Muscle of leg (tissue), 11 donors: Measurements from ENCODE around the gene STARD3. TPM values are rescaled to one million over a fixed set of nuclear protein-coding genes. Genes with fewer than 3 reads are reported as not detected.

Experiments
- DNase-seq: peaks from one replicate; pipeline ENCODE4 v3.0.0; 2013
- H3K27ac ChIP-seq: one replicate; pipeline ENCODE4 v1.5.1; 2013; ENCODE audit warnings: mild to moderate bottlenecking, low read length, control low read depth
- H3K27me3 ChIP-seq: one replicate; pipeline ENCODE4 v1.6.1; 2013; ENCODE audit warnings: low read length; ENCODE audit not compliant: control insufficient read depth, insufficient read depth
- H3K36me3 ChIP-seq: one replicate; pipeline ENCODE4 v1.6.1; 2013; ENCODE audit warnings: low read length; ENCODE audit not compliant: control insufficient read depth, insufficient read depth
- H3K4me1 ChIP-seq: one replicate; pipeline ENCODE4 v1.6.1; 2013; ENCODE audit warnings: low read length; ENCODE audit not compliant: control insufficient read depth, insufficient read depth
- H3K4me3 ChIP-seq: one replicate; pipeline ENCODE4 v1.5.1; 2013; ENCODE audit warnings: low read length, control low read depth
- H3K9me3 ChIP-seq: replicated peaks from 2 replicates; pipeline ENCODE4 v1.6.1; 2013; ENCODE audit warnings: low read depth, low read length; ENCODE audit not compliant: control insufficient read depth
- WGBS: methylation state at CpG from one replicate; pipeline ENCODE4 v1.1.5; 2013; ENCODE audit warnings: missing lambda C conversion rate; ENCODE audit not compliant: insufficient coverage; 5-methylcytosine and 5-hydroxymethylcytosine counted together
- polyA plus RNA-seq, 8 donors: library from polyadenylated mRNA; unstranded; fragments of 120-200 nt; gene quantifications; one replicate each; pipeline versions ENCODE4 v1.2.1 to v1.2.3, GENCODE V29; 2013; ENCODE audit warnings: inconsistent platforms in 1 of 8, low replicate concordance in 1 of 8; ENCODE audit not compliant: insufficient read length in 8 of 8, insufficient read depth in 1 of 8
- total RNA-seq: library from RNA; stranded (reverse); fragments of 120-200 nt; gene quantifications from one replicate; pipeline ENCODE4 v1.2.4, GENCODE V29; 2013

The STARD3 gene
- total and polyA plus RNA-seq, 9 donors = 12.5 to 41.5 (median 32.5) TPM

DNA sequence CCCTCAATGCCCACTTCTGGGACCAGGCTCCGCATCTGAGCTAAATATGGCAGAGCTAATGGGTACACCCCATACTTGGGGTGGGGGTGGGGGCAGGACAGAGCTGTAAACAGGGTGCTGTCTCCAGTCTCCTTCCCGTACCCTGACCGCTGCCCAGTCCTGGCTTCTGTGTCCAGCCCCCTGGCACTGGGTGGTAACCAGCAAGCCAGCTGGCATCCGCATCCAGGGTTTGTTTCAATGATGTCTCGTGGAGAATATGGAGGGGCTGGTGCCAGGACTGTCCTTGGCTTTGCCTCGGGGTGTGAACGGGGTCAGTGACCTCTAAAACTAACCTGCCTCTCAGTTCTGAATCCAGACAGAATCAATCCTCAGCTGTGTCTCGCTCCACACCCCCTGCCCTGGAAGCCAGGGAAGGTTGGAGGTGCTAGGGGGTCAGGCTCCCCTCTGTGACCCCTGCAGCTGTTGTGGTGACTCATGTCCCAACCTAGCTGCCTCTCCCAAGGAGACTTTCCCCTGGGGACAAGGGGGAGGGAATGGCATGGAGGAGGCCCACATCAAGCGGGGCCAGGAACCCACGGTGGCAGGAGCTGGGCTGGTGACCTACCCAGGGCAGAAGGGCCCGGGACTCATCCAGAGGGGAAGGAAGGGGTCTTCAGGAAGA, 29.8 kb downstream of the STARD3 start:
- H3K27ac ChIP-seq = peak overlapping the region; percentile 95
- peaks cover 74% of the 10 kb centered on the region for H3K4me1 ChIP-seq
- no peaks in the 10 kb centered on the region for H3K9me3 ChIP-seq
- DNase-seq = peak; percentile 66
- H3K4me3 ChIP-seq = peak overlapping the region; percentile 52
- peaks cover 8% of the 10 kb centered on the region for H3K36me3 ChIP-seq
- WGBS = 66% methylated on average over 6 of the region's 11 CpGs
- peaks cover 57% of the 10 kb centered on the region for H3K27me3 ChIP-seq

DNA sequence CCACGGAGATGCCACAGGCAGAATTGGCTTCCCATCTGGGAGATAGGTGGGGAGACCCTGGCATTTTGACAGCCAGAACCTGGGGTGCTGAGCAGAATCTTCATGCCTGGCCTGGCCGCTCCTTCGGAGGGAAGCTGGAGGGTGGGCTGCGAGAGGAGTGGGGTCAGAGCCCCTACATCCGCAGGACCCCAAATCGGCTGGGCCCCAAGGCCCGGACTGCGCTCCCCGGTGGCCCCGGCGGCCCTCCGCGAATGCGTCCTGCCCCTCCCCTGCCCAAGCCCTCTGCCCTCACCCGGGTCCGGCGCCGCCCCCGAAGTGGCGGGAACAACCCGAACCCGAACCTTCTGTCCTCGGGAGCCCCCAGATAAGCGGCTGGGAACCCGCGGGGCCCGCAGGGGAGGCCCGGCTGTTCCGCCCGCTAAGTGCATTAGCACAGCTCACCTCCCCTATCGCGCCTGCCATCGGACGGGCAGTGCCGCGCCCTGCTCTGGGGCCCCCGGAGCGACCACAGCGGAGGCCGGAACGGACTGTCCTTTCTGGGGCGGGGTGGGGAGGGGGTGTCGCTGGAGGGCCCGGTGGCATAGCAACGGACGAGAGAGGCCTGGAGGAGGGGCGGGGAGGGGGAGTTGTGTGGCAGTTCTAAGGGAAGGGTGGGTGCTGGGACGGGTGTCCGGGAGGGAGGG, 30.5 kb downstream of the STARD3 start:
- H3K36me3 ChIP-seq = peaks cover 5% of the 10 kb centered on the region
- 4% methylated on average over 39 of the region's 49 CpGs for whole genome bisulfite sequencing
- H3K4me1 ChIP-seq = peaks cover 72% of the 10 kb centered on the region
- H3K9me3 ChIP-seq = no peaks in the 10 kb centered on the region
- peaks cover 59% of the 10 kb centered on the region for H3K27me3 ChIP-seq
- no peak for DNase-seq
- peak overlapping the region; percentile 95 for H3K27ac ChIP-seq
- H3K4me3 ChIP-seq = peak overlapping the region; percentile 52

DNA sequence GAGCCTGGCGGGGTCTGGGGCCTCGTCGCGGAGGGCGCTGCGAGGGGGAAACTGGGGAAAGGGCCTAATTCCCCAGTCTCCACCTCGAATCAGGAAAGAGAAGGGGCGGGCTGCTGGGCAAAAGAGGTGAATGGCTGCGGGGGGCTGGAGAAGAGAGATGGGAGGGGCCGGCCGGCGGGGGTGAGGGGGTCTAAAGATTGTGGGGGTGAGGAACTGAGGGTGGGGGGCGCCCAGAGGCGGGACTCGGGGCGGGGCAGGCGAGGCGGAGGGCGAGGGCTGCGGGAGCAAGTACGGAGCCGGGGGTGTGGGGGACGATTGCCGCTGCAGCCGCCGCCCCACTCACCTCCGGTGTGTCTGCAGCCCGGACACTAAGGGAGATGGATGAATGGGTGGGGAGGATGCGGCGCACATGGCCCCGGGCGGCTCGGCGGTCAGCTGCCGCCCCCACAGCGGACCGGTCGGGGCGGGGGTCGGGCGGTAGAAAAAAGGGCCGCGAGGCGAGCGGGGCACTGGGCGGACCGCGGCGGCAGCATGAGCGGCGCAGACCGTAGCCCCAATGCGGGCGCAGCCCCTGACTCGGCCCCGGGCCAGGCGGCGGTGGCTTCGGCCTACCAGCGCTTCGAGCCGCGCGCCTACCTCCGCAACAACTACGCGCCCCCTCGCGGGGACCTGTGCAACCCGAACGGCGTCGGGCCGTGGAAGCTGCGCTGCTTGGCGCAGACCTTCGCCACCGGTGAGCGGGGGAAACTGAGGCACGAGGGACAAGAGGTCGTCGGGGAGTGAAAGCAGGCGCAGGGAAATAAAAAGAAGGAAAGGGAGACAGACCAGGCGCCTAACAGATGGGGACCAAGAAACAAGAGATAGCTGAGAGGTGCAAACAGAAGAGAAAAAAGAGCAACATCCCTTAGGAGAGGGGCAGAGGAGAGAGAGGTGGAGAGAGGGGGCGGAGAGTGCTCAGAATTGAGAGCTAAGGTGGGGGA, 31.3 kb downstream of the STARD3 start, which contains the start of gene PNMT:
Gene PNMT (plus strand): TSS at position 509 of the 980 bp plus-strand sequence. CDS start 23 bp downstream, at position 532.
- peak within 1 kb of the TSS; percentile 52 for H3K4me3 ChIP-seq
- peaks cover 3% of the 10 kb centered on the region for H3K36me3 ChIP-seq
- H3K27me3 ChIP-seq = peaks cover 59% of the 10 kb centered on the region
- under 1% methylated on average over 77 of the region's 85 CpGs for WGBS
- H3K4me1 ChIP-seq = peaks cover 65% of the 10 kb centered on the region
- peak; percentile 71 for DNase-seq
- H3K27ac ChIP-seq = peak within 1 kb of the TSS; percentile 95
- H3K9me3 ChIP-seq = no peaks in the 10 kb centered on the region

DNA sequence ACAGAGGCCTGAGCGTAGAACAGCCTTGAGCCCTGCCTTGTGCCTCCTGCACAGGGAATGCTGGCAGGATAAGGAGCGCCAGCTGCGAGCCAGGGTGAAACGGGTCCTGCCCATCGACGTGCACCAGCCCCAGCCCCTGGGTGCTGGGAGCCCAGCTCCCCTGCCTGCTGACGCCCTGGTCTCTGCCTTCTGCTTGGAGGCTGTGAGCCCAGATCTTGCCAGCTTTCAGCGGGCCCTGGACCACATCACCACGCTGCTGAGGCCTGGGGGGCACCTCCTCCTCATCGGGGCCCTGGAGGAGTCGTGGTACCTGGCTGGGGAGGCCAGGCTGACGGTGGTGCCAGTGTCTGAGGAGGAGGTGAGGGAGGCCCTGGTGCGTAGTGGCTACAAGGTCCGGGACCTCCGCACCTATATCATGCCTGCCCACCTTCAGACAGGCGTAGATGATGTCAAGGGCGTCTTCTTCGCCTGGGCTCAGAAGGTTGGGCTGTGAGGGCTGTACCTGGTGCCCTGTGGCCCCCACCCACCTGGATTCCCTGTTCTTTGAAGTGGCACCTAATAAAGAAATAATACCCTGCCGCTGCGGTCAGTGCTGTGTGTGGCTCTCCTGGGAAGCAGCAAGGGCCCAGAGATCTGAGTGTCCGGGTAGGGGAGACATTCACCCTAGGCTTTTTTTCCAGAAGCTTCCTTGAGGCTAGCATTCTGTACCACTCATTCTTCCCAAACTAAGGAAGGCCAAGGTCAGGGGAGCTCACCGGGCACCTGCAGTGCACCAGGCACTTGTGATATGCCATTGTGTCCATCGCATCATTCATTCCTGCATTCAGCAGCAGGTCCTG, 33.2 kb downstream of the STARD3 start:
- DNase-seq = no peak
- Histone ChIP-seq H3K4me3 (no peak overlapping the region), H3K27ac (no peak overlapping the region), H3K4me1 (peaks cover 54% of the 10 kb centered on the region), H3K27me3 (peaks cover 59% of the 10 kb centered on the region), H3K36me3 (no peaks in the 10 kb centered on the region), H3K9me3 (no peaks in the 10 kb centered on the region)
- 90% methylated on average over 16 of the region's 23 CpGs for WGBS

GRCh38 chr17:39670746-39671145, 33.8 kb downstream of the STARD3 start:
- H3K36me3 ChIP-seq = no peaks in the 10 kb centered on the region
- no peaks in the 10 kb centered on the region for H3K9me3 ChIP-seq
- peaks cover 58% of the 10 kb centered on the region for H3K27me3 ChIP-seq
- no peak overlapping the region for H3K27ac ChIP-seq
- H3K4me3 ChIP-seq = no peak overlapping the region
- DNase-seq = no peak
- H3K4me1 ChIP-seq = peaks cover 55% of the 10 kb centered on the region
- WGBS = 47% methylated on average over 2 of the region's 4 CpGs

GRCh38 chr17:39671651-39672521, 34.9 kb downstream of the STARD3 start:
- Histone ChIP-seq H3K36me3 (peaks cover 3% of the 10 kb centered on the region), H3K27ac (no peak overlapping the region), H3K4me3 (no peak overlapping the region), H3K9me3 (no peaks in the 10 kb centered on the region), H3K27me3 (peaks cover 47% of the 10 kb centered on the region), H3K4me1 (peaks cover 55% of the 10 kb centered on the region)
- 72% methylated on average over 14 of the region's 19 CpGs for WGBS
- DNase-seq = no peak

DNA sequence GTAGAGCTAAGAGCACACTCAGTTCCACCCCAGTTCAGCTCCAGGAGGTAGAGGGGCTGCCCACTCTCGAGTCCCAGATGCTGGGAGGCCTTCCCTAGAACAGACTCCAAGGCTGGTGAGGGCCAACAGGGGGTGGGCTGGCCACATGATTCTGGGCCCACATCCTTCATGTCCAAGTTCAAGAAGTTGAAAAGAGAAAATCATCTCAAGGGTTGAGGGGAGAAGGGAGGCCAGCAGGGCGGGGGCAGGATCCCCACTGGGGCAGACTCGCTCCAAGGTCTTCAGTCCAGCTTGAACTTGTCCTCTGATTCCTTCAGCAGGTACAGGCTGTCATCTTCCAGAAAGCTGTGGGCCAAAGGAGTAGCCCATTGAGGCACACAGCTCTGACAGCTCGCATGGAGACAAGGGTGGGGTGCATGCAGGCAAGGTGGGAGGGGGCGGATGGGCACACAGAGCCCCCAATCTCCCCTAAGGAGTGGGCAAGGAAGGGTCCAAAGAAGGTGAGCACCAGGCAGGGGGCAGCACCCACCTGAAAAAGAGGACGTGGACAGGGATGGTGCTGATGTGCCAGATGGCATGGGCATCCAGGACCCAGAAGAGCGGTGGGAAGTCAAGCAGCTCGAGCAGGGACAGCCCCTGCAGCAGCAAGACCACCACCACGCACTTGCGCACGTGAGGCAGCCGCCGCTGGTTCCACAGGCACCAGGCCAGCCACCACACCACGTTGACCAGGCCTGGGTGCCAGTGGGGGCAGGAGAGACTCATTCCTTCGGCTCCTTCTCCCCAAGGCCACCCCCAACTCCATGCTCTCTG, 35.8 kb downstream of the STARD3 start:
- 67% methylated on average over 14 of the region's 15 CpGs for WGBS
- H3K36me3 ChIP-seq = peaks cover 9% of the 10 kb centered on the region
- H3K27ac ChIP-seq = no peak overlapping the region
- peaks cover 38% of the 10 kb centered on the region for H3K27me3 ChIP-seq
- no peaks in the 10 kb centered on the region for H3K9me3 ChIP-seq
- peaks cover 55% of the 10 kb centered on the region for H3K4me1 ChIP-seq
- no peak for DNase-seq
- no peak overlapping the region for H3K4me3 ChIP-seq

- no peak overlapping the region for H3K27ac ChIP-seq
- H3K9me3 ChIP-seq = no peaks in the 10 kb centered on the region
- no peak for DNase-seq
- H3K27me3 ChIP-seq = peaks cover 32% of the 10 kb centered on the region
- H3K4me3 ChIP-seq = no peak overlapping the region
- H3K4me1 ChIP-seq = peaks cover 59% of the 10 kb centered on the region
- H3K36me3 ChIP-seq = peaks cover 12% of the 10 kb centered on the region
- 68% methylated on average over 12 of the region's 13 CpGs for WGBS
Measured at GRCh38 chr17:39673335-39674081, 36.6 kb downstream of the STARD3 start.
